Tibial nerve (tissue), 4 donors: ENCODE measurements around the gene NAT14.

Experiments
- CTCF ChIP-seq, 5 experiments: fragments of 200-600 bp in 3 of 5; fragments of 450-650 bp in 2 of 5; sonication (generic) in 3 of 5; IDR thresholded peaks; one replicate each; pipeline ENCODE4 v1.5.1; 2016 to 2019; ENCODE audit warnings: antibody characterized with exemption in 5 of 5, mild to moderate bottlenecking in 3 of 5, moderate library complexity in 2 of 5
- EP300 ChIP-seq, 2 donors: sonication (generic); formaldehyde crosslinking; IDR thresholded peaks; one replicate each; pipeline ENCODE4 v1.6.1; 2017; ENCODE audit warnings: antibody characterized with exemption in 2 of 2, mild to moderate bottlenecking in 1 of 2
- POLR2A ChIP-seq, 2 donors: fragments of 450-650 bp; IDR thresholded peaks; one replicate each; pipeline ENCODE4 v1.6.1; 2017; ENCODE audit warnings: antibody characterized with exemption in 2 of 2, mild to moderate bottlenecking in 2 of 2, moderate library complexity in 2 of 2

GRCh38 chr19:55486043-55486970, 1.3 kb downstream of the NAT14 start:
- TF ChIP-seq CTCF (IDR thresholded peaks at IDR 0.05) (peak in 1 of 5 experiments; percentile 50), EP300 (IDR thresholded peaks at IDR 0.05) (no peak), POLR2A (IDR thresholded peaks at IDR 0.05) (no peak)
